NOMO-1 treated with DMSO at 0.1 percent for 48 hours (cell line): ENCODE results near the gene WWOX.
"Not testable (repeated sequence)": the region's sequence is repeated elsewhere in the genome, so short reads cannot be mapped to it uniquely, and the experiment has no call there.

Experiments used
- DNase-seq: peaks from one replicate; lab custom pipeline; 2025; ENCODE audit not compliant: unreplicated experiment; lab: John Stamatoyannopoulos, UW

Gene WWOX

DNA sequence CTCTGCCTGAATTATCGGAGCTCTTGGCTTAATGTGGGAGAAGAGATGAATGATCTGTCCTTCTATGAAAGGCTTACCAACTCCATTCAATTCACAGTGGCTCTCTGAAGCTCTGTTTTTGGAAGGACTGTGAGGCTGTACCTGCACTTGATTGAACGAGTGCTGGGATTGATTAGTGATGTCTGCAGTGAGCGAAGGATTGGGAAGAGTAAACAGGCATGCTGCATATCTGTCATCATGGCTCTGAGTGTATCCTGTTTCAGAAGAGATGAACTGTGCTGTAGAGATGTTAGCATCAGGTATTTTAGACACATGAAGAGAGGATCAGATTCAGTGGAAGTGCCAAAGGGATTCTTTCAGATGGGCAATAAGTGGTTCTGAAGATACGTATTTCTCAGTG, 937.1 kb downstream of the WWOX start:
- no peak for DNase-seq

DNA sequence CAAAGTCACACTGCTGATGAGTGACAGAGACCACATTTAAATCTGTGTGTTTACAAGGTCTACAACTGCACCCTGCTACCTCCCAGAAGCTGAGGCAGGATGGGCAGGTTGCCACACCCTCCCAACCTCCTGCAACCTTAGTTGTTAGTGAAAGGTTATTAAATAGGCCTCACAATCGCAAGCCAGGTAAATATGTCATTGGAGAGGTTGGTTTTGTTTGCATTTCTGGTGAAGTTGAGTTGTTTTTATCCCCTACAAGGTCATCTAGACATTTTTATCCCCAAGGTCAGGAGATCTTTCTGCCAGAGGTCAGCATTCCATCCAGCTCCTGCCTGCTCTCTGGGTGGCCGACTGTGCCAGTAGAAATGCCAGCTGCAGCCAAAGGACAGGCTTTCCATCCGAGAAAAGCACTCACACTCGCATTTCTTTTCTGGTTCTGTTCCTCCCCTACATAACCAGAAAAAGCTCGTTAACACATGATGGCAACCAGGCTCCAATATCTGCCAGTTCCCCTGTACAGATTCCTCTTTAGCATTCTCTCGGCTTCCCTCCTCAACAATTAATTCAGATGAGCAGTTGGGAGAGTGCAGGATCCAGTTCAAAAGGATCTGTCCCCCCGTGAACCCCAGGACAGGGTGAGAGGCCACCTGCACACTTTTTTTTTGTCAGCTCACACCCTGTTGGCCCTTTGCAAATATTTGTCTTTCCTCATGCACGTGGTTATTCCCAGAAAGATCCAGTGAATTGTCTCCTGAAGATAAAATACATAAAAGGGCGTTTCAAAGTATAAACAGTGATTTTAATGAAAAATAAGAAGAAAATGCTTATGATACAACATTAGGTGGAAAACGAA, 938.3 kb downstream of the WWOX start:
- no peak for DNase-seq

GRCh38 chr16:79041206-79041605, 941.8 kb downstream of the WWOX start:
- no peak for DNase-seq

DNA sequence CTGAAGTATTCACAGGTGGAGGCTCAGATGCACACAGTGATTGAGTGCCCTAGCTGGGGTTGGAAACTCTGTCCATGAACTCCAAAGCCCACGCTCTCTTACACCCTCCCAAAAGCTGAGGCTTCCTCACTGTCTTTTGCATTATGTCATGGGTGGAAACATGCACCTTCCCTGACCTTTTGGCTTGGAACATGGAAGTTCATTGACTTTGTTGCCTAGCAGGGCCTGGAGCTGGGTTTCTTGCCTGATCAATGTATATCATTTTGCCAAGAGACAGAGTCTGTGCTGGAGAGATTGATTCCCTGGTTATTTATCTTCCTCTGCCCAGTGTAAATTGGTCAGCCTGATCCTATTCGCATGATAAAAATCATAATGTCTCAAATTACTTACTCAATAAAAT, 942.7 kb downstream of the WWOX start:
- DNase-seq: no peak

DNA sequence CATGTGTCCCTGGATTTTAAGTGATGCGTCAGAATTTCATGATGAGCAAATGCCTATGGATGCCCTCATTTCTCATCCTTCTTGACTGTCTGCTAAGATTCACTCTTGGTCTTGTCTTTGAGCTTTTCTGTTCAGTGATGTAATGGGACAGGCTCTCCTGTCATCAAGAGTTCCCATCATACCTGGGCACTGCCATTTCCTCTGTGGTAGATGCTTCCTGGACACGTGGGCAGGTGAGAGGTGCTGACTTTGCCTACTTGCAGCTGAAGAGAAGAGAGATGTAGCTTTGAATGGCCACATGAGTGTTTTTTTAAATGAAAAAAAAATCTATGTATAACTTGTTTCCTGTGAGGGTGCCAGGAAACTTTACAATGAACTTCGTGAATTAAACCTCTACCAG, 943.4 kb downstream of the WWOX start:
- DNase-seq: no peak

DNA sequence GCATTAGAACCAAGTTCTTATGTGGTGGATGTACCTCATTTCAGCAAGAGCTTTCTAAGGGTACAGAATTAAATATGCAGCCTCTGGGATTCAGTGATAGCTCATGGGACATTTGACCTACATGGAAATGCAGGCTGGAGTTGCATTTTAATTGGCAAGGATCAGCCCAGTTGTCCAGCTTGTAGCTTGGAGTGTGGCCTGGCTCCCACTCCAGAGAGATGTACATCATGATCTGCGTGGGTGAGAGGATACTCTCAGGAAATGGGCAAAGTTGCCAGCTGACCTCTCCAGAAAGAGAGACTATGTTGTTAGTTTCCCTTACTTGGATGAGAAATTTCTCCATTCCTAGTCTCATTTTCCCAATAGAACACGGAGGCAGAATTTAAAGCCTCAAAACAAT, 945.7 kb downstream of the WWOX start:
- DNase-seq: no peak

- peak; percentile 6 for DNase-seq
Measured at GRCh38 chr16:79047337-79047736, 947.9 kb downstream of the WWOX start.

DNA sequence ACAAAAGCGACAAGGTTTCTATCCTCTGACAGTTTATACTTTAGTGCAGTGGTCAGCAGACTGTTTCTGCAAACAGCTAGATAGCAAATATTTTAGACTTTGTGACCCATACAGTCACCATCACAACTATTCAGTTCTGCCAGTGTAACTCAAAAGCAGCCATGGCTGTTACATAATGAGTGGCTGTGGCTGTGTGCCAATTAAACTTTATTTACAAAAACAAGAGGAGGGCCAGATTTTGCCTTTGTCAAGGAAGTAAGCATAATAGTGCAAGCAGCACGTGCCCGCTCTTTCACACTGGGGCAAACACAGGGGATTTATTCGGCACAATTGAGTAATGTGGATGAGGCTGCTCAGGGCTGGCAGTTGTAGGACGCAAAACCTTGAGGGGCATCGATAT, 949.6 kb downstream of the WWOX start:
- DNase-seq: no peak

DNA sequence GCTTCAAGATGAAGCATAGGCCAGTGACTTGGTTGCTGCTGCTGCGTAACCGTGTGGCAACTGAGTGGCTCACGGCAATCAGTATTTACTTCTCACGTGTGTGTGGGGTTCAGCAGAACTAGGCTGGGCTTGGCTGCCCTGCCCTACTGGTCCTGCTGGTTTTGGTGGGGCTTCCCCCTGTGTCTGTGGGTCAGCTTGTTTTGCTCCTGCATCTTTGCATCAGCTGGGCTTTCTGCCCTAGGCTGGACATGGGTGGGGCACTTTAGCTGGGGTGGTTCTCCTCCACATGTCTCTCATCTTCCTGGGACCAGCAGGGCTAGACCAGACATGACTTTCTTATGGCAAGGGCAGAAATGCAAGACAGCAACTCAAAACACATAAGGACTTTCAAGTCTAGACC, 950.6 kb downstream of the WWOX start:
- no peak for DNase-seq

- DNase-seq: no peak
Measured at GRCh38 chr16:79051313-79051712, 951.9 kb downstream of the WWOX start.

GRCh38 chr16:79052198-79052597, 952.7 kb downstream of the WWOX start:
- DNase-seq: not testable (repeated sequence)

DNA sequence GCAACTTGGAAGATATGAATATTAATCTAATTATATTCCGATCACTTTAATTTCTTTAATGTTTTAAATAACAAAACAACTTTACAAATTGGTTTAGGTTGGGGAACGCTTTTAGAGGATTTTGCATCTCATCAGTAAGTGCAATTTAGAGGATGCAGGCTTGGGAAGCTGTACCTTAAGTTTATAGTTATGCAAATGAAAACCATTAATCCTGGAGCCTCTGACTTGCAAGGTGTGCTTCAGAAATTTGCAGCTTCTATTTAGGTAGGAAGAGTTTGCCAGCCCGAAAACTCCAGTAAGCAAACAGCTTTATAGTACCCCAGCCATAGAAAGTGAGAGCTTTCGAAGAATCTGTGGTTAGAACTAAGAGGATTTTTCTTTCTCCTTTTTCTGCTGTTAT, 954.1 kb downstream of the WWOX start:
- DNase-seq: no peak

- no peak for DNase-seq
Measured at GRCh38 chr16:79054211-79054984, 954.9 kb downstream of the WWOX start.

DNA sequence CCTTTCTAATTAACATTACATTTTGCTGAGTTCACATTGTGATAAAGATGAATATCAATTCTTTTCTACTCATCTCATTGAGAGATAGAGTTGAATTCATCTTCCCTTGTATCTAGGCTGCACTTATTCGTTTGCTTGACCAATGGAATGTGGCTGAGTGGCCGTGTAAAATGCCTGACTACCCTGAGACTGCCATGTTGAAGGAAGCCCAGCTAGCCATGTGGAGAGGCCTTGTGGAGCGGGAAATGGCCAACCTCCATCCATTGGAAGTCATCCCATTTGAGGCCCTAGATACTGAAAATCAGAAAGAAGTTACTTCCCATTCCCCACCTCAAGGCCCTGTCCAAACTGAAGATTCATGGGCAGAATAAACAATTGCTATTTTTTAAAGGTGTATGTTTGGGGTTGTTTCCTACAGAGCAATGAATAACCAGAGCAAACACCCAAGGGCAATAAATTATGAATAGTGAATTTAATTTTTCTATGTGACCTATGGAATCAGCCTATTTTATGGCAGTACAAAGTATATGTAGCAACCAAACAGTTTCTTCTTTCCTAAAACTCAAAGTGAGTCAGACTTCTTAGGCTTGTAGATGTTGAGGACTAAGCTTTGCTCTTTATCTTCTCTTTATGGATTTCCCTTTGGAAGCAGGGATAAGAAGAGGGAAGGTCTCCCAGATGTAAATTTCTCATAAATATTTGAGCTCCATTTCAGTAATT, 956.0 kb downstream of the WWOX start:
- DNase-seq: no peak

DNA sequence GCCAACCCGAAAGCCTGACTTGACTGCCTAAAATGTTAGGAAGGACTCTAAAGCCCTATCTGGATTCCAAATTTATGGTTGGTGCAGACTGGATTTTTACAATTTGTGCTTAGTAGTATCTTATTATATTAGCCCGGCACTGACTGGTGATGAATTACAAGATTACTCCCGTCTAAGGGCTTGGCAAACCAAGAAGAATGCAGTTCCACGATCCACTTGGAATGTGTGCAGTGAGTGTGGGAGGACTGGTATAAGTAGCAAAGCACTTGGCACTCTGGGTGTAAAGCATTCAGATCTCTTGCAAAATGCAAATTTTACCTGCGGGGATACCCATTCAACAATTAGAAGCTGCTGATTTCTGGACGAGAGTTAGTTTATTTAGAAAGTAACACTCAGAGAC, 961.7 kb downstream of the WWOX start:
- DNase-seq: no peak

GRCh38 chr16:79062336-79062735, 962.9 kb downstream of the WWOX start:
- DNase-seq: no peak

DNA sequence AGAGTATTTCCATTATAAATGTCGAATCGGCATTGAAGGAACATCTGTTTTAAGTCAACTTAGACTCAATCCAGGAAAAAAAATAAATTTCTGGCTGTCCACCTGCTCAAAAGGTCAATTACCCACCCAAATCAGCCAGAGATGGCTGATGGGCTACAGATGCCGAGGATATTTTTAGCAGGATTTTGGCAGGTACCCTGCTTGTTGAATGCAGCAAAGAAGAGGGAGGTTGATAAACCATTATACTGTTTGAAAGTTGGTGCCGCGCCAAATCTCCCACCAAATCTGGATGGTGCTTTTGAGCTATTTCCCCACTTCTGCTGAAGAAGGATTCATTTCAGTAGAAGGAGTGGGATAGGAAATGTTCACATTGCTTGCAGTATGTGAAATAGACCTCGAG, 963.4 kb downstream of the WWOX start:
- no peak for DNase-seq

DNA sequence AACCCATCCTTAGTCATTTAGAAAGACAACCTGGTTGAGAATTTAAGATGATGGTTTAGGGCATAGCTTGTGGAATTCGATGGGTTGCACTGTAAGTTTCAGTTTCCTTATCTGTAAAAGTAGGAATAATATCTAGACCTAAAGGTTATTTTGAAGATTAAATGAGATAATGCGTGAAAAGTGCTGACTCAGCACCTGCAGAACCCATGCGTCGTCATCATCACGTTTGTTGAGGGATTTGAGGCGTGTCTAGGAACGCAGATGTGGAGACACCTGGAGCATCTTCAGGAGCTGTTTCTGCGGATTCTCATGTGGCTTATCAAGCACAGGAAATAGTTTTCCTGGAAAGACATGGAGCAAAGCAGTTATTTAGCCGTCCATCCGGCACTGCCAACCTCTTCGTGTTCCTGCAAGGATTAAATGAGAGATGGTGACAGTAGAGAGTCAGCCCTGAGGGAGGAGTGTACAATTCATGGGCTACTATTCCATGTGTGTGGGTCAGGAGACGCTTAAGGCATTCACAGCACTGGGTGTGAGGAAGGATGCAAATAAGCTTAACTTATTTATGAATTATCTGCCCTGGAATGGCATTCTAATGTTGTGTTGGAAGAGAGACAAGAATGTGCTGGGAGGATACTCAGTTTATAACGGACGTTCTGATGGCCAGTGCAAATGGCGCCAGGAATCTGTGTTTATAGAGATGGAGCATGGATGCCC, 965.0 kb downstream of the WWOX start:
- DNase-seq: no peak

GRCh38 chr16:79066561-79066960, 967.1 kb downstream of the WWOX start:
- no peak for DNase-seq

DNA sequence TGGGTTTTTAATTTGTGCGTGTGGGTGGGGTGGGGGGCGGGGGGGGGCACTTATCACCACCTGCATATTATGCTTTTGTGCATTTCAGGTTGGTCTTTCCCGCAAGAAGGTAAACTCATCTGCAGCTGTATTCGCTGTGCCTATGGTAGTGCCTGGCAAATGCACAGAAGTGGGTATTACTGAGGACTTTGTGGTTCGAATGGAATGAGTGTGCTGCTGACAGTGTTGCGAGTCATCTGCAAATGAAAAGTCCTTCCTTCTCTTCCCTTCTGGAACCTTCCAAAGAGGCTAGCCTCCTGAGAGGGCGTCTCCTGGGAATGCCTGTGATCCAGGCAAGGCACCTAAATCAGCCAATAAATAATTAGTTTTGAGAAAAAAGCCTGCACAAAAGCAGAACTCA, 968.1 kb downstream of the WWOX start:
- DNase-seq: no peak

GRCh38 chr16:79069121-79069520, 969.7 kb downstream of the WWOX start:
- DNase-seq: no peak
